Effector memory CD4-positive, alpha-beta T cell (primary cell): Measurements from ENCODE around the gene C1orf116.

ENCODE experiments used
- DNase-seq, 3 donors: peaks; one replicate each; pipeline ENCODE4 v3.0.0-alpha.2; 2020
- H3K27ac ChIP-seq: 2 replicates; pipeline ENCODE4 v1.7.0; 2013; ENCODE audit warnings: mild to moderate bottlenecking, low read length, moderate library complexity; ENCODE audit not compliant: insufficient read depth, poor library complexity, severe bottlenecking
- H3K27me3 ChIP-seq: replicated peaks from 2 replicates; pipeline ENCODE4 v1.7.0; 2013; ENCODE audit warnings: mild to moderate bottlenecking, low read length; ENCODE audit not compliant: insufficient read depth, control insufficient read depth, poor library complexity, severe bottlenecking
- H3K36me3 ChIP-seq: 2 replicates; pipeline ENCODE4 v1.7.0; 2013; ENCODE audit warnings: mild to moderate bottlenecking, low read length, moderate library complexity; ENCODE audit not compliant: control insufficient read depth, insufficient read depth
- H3K4me1 ChIP-seq: 2 replicates; pipeline ENCODE4 v1.7.0; 2013; ENCODE audit warnings: low read length, mild to moderate bottlenecking; ENCODE audit not compliant: control insufficient read depth, insufficient read depth, poor library complexity, severe bottlenecking
- H3K4me3 ChIP-seq: 2 replicates; pipeline ENCODE4 v1.7.0; 2013; ENCODE audit warnings: low read length, low read depth, mild to moderate bottlenecking; ENCODE audit not compliant: insufficient read depth, poor library complexity, severe bottlenecking
- H3K9me3 ChIP-seq: 2 replicates; pipeline ENCODE4 v1.7.0; 2013; ENCODE audit warnings: mild to moderate bottlenecking, low read length, moderate library complexity; ENCODE audit not compliant: control insufficient read depth
- total RNA-seq, 3 donors: gene quantifications; one replicate each; lab custom pipeline; 2026; lab: John Stamatoyannopoulos, UW

C1orf116 gene
- total RNA-seq, result 0 to 0.39 (median 0) reads per million in 3 donors

- Histone ChIP-seq H3K27me3 (peaks cover 4% of the 10 kb centered on the region), H3K4me3 (no peak within 1 kb of the TSS), H3K9me3 (no peaks in the 10 kb centered on the region), H3K27ac (no peak within 1 kb of the TSS), H3K4me1 (no peaks in the 10 kb centered on the region), H3K36me3 (no peaks in the 10 kb centered on the region)
- no peak for DNase-seq
Observed at GRCh38 chr1:207032528-207033017, at the start of gene C1orf116. TSS of gene C1orf116 (minus strand) at chr1:207032756. CDS start at chr1:207027598, 5,158 bp downstream.

GRCh38 chr1:207081806-207082205 is 49.2 kb upstream of the C1orf116 start:
- DNase-seq, result no peak
- Histone ChIP-seq H3K4me1 (no peaks in the 10 kb centered on the region), H3K27me3 (peaks cover 3% of the 10 kb centered on the region), H3K9me3 (no peaks in the 10 kb centered on the region), H3K4me3 (no peak overlapping the region), H3K27ac (no peak overlapping the region), H3K36me3 (no peaks in the 10 kb centered on the region)

- Histone ChIP-seq H3K4me3 (no peak overlapping the region), H3K4me1 (no peaks in the 10 kb centered on the region), H3K27ac (no peak overlapping the region), H3K36me3 (no peaks in the 10 kb centered on the region), H3K27me3 (peaks cover 3% of the 10 kb centered on the region), H3K9me3 (no peaks in the 10 kb centered on the region)
- DNase-seq, result no peak
Observed at GRCh38 chr1:207081088-207081487, 48.5 kb upstream of the C1orf116 start.

- Histone ChIP-seq H3K27ac (no peak overlapping the region), H3K4me3 (no peak overlapping the region), H3K4me1 (no peaks in the 10 kb centered on the region), H3K27me3 (peaks cover 3% of the 10 kb centered on the region), H3K9me3 (no peaks in the 10 kb centered on the region), H3K36me3 (no peaks in the 10 kb centered on the region)
- DNase-seq, result no peak
Observed at GRCh38 chr1:207079706-207080241, 47.2 kb upstream of the C1orf116 start.

GRCh38 chr1:207078578-207079132 is 46.1 kb upstream of the C1orf116 start:
- no peak for DNase-seq
- H3K9me3 ChIP-seq, result no peaks in the 10 kb centered on the region
- no peak overlapping the region for H3K27ac ChIP-seq
- no peaks in the 10 kb centered on the region for H3K36me3 ChIP-seq
- peaks cover 3% of the 10 kb centered on the region for H3K27me3 ChIP-seq
- no peak overlapping the region for H3K4me3 ChIP-seq
- H3K4me1 ChIP-seq, result no peaks in the 10 kb centered on the region

GRCh38 chr1:207077470-207078377 is 45.2 kb upstream of the C1orf116 start:
- Histone ChIP-seq H3K36me3 (no peaks in the 10 kb centered on the region), H3K9me3 (no peaks in the 10 kb centered on the region), H3K4me1 (no peaks in the 10 kb centered on the region), H3K27me3 (peaks cover 3% of the 10 kb centered on the region), H3K4me3 (no peak overlapping the region), H3K27ac (no peak overlapping the region)
- DNase-seq, result peak; percentile 18 to 49 (median 29)

- Histone ChIP-seq H3K4me3 (no peak overlapping the region), H3K27ac (no peak overlapping the region), H3K9me3 (no peaks in the 10 kb centered on the region), H3K36me3 (no peaks in the 10 kb centered on the region), H3K27me3 (peaks cover under 1% of the 10 kb centered on the region), H3K4me1 (no peaks in the 10 kb centered on the region)
- no peak for DNase-seq
Observed at GRCh38 chr1:207077012-207077411, 44.5 kb upstream of the C1orf116 start.

GRCh38 chr1:207076181-207076955 is 43.8 kb upstream of the C1orf116 start:
- Histone ChIP-seq H3K4me1 (no peaks in the 10 kb centered on the region), H3K9me3 (no peaks in the 10 kb centered on the region), H3K36me3 (no peaks in the 10 kb centered on the region), H3K27ac (no peak overlapping the region), H3K27me3 (no peaks in the 10 kb centered on the region), H3K4me3 (no peak overlapping the region)
- DNase-seq, result no peak

GRCh38 chr1:207073906-207074820 is 41.6 kb upstream of the C1orf116 start:
- H3K36me3 ChIP-seq, result no peaks in the 10 kb centered on the region
- no peak overlapping the region for H3K4me3 ChIP-seq
- H3K9me3 ChIP-seq, result no peaks in the 10 kb centered on the region
- H3K4me1 ChIP-seq, result peaks cover 4% of the 10 kb centered on the region
- H3K27ac ChIP-seq, result no peak overlapping the region
- no peak for DNase-seq
- H3K27me3 ChIP-seq, result no peaks in the 10 kb centered on the region
